Fibroblast of mammary gland (primary cell): ENCODE measurements around the gene USP33.
"Not testable (repeated sequence)": the region's sequence is repeated elsewhere in the genome, so short reads cannot be mapped to it uniquely, and the experiment has no call there.

Source experiments
- DNase-seq: peaks from one replicate; pipeline ENCODE4 v3.0.0-alpha.2; 2010; ENCODE audit warnings: low read depth
- H3K4me3 ChIP-seq: 2 replicates; pipeline ENCODE4 v1.5.1; 2011; ENCODE audit warnings: low read depth, mild to moderate bottlenecking, low read length, moderate library complexity; ENCODE audit not compliant: control insufficient read depth
- CTCF ChIP-seq: conservative IDR thresholded peaks from 2 replicates; pipeline ENCODE4 v1.5.1; 2011; ENCODE audit warnings: low read depth, low read length, inconsistent platforms; ENCODE audit not compliant: control insufficient read depth, insufficient read depth

Gene USP33

GRCh38 chr1:77680173-77680572, 79.5 kb downstream of the USP33 start:
- DNase-seq: peak; percentile 24
- TF ChIP-seq CTCF: no peak
- no peak overlapping the region for H3K4me3 ChIP-seq

GRCh38 chr1:77678660-77679610, 80.7 kb downstream of the USP33 start:
- no peak overlapping the region for H3K4me3 ChIP-seq
- no peak for TF ChIP-seq CTCF
- no peak for DNase-seq

GRCh38 chr1:77674807-77675206, 84.8 kb downstream of the USP33 start:
- not testable (repeated sequence) for H3K4me3 ChIP-seq, DNase-seq

GRCh38 chr1:77673716-77674355, 85.8 kb downstream of the USP33 start:
- no peak overlapping the region for H3K4me3 ChIP-seq
- no peak for DNase-seq
- TF ChIP-seq CTCF: no peak

- DNase-seq: no peak
- no peak for TF ChIP-seq CTCF
- no peak overlapping the region for H3K4me3 ChIP-seq
Measured at GRCh38 chr1:77673030-77673429, 86.6 kb downstream of the USP33 start.

GRCh38 chr1:77672374-77672773, 87.3 kb downstream of the USP33 start:
- no peak overlapping the region for H3K4me3 ChIP-seq
- no peak for DNase-seq
- TF ChIP-seq CTCF: no peak

GRCh38 chr1:77671836-77672235, 87.8 kb downstream of the USP33 start:
- DNase-seq: peak; percentile 47
- TF ChIP-seq CTCF: no peak
- no peak overlapping the region for H3K4me3 ChIP-seq
